Gastroesophageal sphincter (tissue), 3 donors: ENCODE measurements around the gene CMSS1.

Experiments used
- EP300 ChIP-seq: sonication (generic); formaldehyde crosslinking; IDR thresholded peaks from one replicate; pipeline ENCODE4 v1.6.1; 2017; ENCODE audit warnings: antibody characterized with exemption, mild to moderate bottlenecking
- POLR2A ChIP-seq, 2 donors: fragments of 450-650 bp; IDR thresholded peaks; one replicate each; pipeline ENCODE4 v1.6.1; 2017; ENCODE audit warnings: antibody characterized with exemption in 2 of 2, mild to moderate bottlenecking in 2 of 2, moderate library complexity in 1 of 2
- POLR2AphosphoS5 ChIP-seq: sonication (generic); formaldehyde crosslinking; IDR thresholded peaks from one replicate; pipeline ENCODE4 v1.6.1; 2017; ENCODE audit warnings: antibody characterized with exemption
- TF ChIP-seq, protein P1 (sequence below), 4 experiments: fragments of 200-600 bp in 2 of 4; fragments of 450-650 bp in 2 of 4; sonication (generic) in 1 of 4; IDR thresholded peaks; one replicate each; pipeline ENCODE4 v1.5.1; 2017 to 2019; ENCODE audit warnings: antibody characterized with exemption in 4 of 4, mild to moderate bottlenecking in 2 of 4, moderate library complexity in 2 of 4

- TF ChIP-seq, protein P1, sequence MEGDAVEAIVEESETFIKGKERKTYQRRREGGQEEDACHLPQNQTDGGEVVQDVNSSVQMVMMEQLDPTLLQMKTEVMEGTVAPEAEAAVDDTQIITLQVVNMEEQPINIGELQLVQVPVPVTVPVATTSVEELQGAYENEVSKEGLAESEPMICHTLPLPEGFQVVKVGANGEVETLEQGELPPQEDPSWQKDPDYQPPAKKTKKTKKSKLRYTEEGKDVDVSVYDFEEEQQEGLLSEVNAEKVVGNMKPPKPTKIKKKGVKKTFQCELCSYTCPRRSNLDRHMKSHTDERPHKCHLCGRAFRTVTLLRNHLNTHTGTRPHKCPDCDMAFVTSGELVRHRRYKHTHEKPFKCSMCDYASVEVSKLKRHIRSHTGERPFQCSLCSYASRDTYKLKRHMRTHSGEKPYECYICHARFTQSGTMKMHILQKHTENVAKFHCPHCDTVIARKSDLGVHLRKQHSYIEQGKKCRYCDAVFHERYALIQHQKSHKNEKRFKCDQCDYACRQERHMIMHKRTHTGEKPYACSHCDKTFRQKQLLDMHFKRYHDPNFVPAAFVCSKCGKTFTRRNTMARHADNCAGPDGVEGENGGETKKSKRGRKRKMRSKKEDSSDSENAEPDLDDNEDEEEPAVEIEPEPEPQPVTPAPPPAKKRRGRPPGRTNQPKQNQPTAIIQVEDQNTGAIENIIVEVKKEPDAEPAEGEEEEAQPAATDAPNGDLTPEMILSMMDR (IDR thresholded peaks at IDR 0.05) = no peak
- TF ChIP-seq POLR2A (IDR thresholded peaks at IDR 0.05) (no peak), POLR2AphosphoS5 (no peak), EP300 (no peak)
These were observed 257.5 kb downstream of the CMSS1 start for GRCh38 chr3:100075196-100075595.
